ENCODE data around the gene WSCD1.

WSCD1 gene

DNA sequence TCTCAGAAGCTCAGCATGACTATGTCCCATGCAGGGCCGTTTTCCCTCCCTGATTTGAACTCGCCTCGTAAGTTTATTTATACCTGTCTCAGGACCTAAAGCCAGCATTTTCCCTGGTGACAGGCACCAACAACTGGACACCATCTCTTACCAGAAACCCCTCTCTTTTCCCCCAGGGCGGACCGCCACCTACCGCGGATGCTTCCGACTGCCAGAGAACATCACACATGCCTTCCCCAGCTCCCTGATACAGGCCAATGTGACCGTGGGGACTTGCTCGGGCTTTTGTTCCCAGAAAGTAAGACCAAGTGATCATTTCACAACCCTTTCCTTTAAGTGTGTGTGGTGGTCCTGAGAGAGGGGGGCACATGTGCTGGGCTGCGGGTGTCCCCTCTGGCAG lies 24.7 kb downstream of the WSCD1 start:
- TF ChIP-seq, protein P1, sequence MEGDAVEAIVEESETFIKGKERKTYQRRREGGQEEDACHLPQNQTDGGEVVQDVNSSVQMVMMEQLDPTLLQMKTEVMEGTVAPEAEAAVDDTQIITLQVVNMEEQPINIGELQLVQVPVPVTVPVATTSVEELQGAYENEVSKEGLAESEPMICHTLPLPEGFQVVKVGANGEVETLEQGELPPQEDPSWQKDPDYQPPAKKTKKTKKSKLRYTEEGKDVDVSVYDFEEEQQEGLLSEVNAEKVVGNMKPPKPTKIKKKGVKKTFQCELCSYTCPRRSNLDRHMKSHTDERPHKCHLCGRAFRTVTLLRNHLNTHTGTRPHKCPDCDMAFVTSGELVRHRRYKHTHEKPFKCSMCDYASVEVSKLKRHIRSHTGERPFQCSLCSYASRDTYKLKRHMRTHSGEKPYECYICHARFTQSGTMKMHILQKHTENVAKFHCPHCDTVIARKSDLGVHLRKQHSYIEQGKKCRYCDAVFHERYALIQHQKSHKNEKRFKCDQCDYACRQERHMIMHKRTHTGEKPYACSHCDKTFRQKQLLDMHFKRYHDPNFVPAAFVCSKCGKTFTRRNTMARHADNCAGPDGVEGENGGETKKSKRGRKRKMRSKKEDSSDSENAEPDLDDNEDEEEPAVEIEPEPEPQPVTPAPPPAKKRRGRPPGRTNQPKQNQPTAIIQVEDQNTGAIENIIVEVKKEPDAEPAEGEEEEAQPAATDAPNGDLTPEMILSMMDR (conservative IDR thresholded peaks at IDR 0.05; ENCODE audit: control insufficient read depth, insufficient read depth, low read depth, low read length) = no peak
- H3K4me3 ChIP-seq (ENCODE audit: control insufficient read depth, low read depth, low read length) = no peak overlapping the region
- no peak for DNase-seq (ENCODE audit: low read depth)

- no peak overlapping the region for H3K4me3 ChIP-seq (ENCODE audit: control insufficient read depth, low read depth, low read length)
- TF ChIP-seq, protein P1 (conservative IDR thresholded peaks at IDR 0.05; ENCODE audit: control insufficient read depth, insufficient read depth, low read depth, low read length) = no peak
- no peak for DNase-seq (ENCODE audit: low read depth)
Observed at GRCh38 chr17:6095501-6095900, 25.3 kb downstream of the WSCD1 start.

DNA sequence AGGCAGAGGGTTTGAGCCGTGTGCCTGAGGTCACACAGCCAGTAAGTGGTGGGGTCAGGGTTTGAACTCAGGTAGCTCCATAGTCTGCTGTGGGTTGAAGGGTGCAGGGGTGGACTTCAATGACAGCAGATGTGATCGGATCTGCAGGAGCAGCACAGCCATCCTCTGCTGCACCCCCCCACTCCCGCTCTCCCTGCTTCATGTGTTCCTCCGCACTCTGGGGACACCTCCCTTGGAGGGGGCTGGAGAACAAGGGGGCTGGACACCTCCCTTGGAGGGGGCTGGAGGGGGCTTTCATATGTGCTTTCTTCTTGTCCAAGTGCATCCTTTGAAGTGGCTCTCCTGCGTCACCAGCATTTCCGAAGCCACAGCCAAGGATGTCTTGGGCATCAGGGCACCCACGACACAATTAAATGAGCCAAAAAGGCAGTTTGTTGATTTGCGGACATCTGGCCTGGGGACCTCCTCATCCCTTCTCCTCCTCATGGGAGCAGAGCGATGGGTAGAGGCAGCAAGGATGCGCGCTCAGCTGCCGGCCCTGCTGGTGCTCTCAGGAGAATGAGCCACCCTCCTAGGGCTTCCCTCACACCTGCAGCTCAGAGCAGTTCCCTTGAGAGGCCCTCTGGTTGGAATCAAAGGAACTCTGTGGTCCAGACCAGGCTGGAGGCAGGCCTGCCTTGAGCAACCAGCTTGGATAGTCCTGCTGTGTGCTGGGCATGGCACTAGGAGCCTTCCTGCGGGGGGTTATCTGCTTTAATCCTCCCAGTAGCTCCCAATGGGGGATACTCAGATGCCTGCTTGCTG lies 26.2 kb downstream of the WSCD1 start:
- no peak overlapping the region for H3K4me3 ChIP-seq (ENCODE audit: control insufficient read depth, low read depth, low read length)
- TF ChIP-seq, protein P1 (conservative IDR thresholded peaks at IDR 0.05; ENCODE audit: control insufficient read depth, insufficient read depth, low read depth, low read length) = no peak
- DNase-seq (ENCODE audit: low read depth) = no peak

GRCh38 chr17:6097005-6097279 lies 26.8 kb downstream of the WSCD1 start:
- TF ChIP-seq, protein P1 (conservative IDR thresholded peaks at IDR 0.05; ENCODE audit: control insufficient read depth, insufficient read depth, low read depth, low read length) = no peak
- DNase-seq (ENCODE audit: low read depth) = no peak
- no peak overlapping the region for H3K4me3 ChIP-seq (ENCODE audit: control insufficient read depth, low read depth, low read length)

DNA sequence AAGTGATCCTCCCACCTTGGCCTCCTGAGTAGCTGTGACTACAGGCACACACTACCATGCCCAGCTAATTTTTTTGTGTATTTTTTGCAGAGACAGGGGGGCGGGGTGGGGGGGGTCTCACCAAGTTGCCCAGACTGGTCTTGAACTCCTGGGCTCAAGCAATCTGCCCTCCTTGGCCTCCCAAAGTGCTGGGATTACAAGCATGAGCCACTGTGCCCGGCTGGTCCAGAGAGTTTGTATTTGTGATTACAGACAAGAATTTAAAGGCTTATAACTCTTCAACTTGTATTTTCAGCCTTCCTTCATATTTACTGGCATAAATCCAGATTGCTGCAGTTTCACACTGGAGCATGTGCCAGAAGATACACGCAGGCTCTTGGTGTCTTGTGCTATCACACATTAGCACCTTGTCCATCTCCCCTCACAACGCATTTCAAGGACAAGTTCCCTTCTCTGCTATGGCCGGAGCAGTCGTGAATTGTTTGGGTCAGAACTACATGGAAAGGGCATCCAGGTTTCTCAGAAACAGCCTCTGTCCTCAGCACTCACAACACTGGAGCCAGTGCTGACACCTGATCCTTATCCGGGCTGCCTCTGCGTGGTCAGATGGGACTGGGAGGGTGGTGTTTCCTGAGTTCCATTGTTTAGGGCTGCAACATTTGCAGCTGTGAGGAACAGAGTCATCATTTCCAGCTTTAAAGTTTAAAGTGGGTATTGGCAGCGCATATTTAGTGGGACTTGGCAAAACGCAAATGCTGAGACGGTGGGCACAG lies 28.1 kb downstream of the WSCD1 start:
- TF ChIP-seq, protein P1 (conservative IDR thresholded peaks at IDR 0.05; ENCODE audit: control insufficient read depth, insufficient read depth, low read depth, low read length) = no peak
- no peak for DNase-seq (ENCODE audit: low read depth)

GRCh38 chr17:6098823-6099180 lies 28.6 kb downstream of the WSCD1 start:
- H3K4me3 ChIP-seq (ENCODE audit: control insufficient read depth, low read depth, low read length) = no peak overlapping the region
- TF ChIP-seq, protein P1 (conservative IDR thresholded peaks at IDR 0.05; ENCODE audit: control insufficient read depth, insufficient read depth, low read depth, low read length) = no peak
- DNase-seq (ENCODE audit: low read depth) = no peak

More for the DNA sequence above, 28.1 kb downstream of the WSCD1 start:
- H3K4me3 ChIP-seq (ENCODE audit: control insufficient read depth, low read depth, low read length) = no peak overlapping the region
